Thyroid gland (tissue), 4 donors: Measurements from ENCODE around the gene PIP5K1C.
A peak's percentile ranks its signal among the peaks of the same experiment; 100 is the strongest.

ENCODE experiments used
- CTCF ChIP-seq, 6 experiments: fragments of 200-600 bp in 3 of 6; fragments of 450-650 bp in 3 of 6; sonication (generic) in 3 of 6; IDR thresholded peaks; one replicate each; pipeline ENCODE4 v1.5.1; 2016 to 2019; ENCODE audit warnings: antibody characterized with exemption in 6 of 6, mild to moderate bottlenecking in 2 of 6, inconsistent platforms in 1 of 6, moderate library complexity in 1 of 6
- POLR2A ChIP-seq, 2 donors: fragments of 450-650 bp; IDR thresholded peaks; one replicate each; pipeline ENCODE4 v1.6.1; 2017; ENCODE audit warnings: antibody characterized with exemption in 2 of 2, mild to moderate bottlenecking in 2 of 2, moderate library complexity in 1 of 2

GRCh38 chr19:3710265-3710812, 10.1 kb upstream of the PIP5K1C start:
- TF ChIP-seq CTCF (IDR thresholded peaks at IDR 0.05): no peak
- peak in 1 of 2 donors; percentile 25 for TF ChIP-seq POLR2A (IDR thresholded peaks at IDR 0.05)
